GM12864 (cell line): ENCODE results near the gene SPTAN1.

Source experiments
- DNase-seq: peaks from one replicate; pipeline ENCODE4 v3.0.0-alpha.2; 2011; ENCODE audit warnings: low read depth
- H3K4me3 ChIP-seq: 2 replicates; pipeline ENCODE4 v1.5.1; 2011; ENCODE audit warnings: mild to moderate bottlenecking, low read depth, low read length, control low read depth
- CTCF ChIP-seq: IDR thresholded peaks from 2 replicates; pipeline ENCODE4 v1.5.1; 2011; ENCODE audit warnings: low read depth, mild to moderate bottlenecking, moderate library complexity, low read length, control low read depth, inconsistent platforms; ENCODE audit errors: missing control alignments

SPTAN1 gene

GRCh38 chr9:128521956-128522355 lies 30.4 kb upstream of the SPTAN1 start:
- DNase-seq, result no peak
- no peak overlapping the region for H3K4me3 ChIP-seq
- no peak for TF ChIP-seq CTCF

- no peak overlapping the region for H3K4me3 ChIP-seq
- no peak for DNase-seq
- TF ChIP-seq CTCF, result no peak
Measured at GRCh38 chr9:128523199-128523925, 29.0 kb upstream of the SPTAN1 start.

GRCh38 chr9:128526720-128527119 lies 25.7 kb upstream of the SPTAN1 start:
- H3K4me3 ChIP-seq, result no peak overlapping the region
- TF ChIP-seq CTCF, result no peak
- DNase-seq, result no peak

GRCh38 chr9:128528445-128529160 lies 23.8 kb upstream of the SPTAN1 start:
- H3K4me3 ChIP-seq, result no peak overlapping the region
- DNase-seq, result no peak

GRCh38 chr9:128529191-128529590 lies 23.2 kb upstream of the SPTAN1 start:
- no peak for TF ChIP-seq CTCF
- DNase-seq, result no peak
- no peak overlapping the region for H3K4me3 ChIP-seq

More at GRCh38 chr9:128528445-128529160, 23.8 kb upstream of the SPTAN1 start:
- no peak for TF ChIP-seq CTCF

- DNase-seq, result no peak
- H3K4me3 ChIP-seq, result no peak overlapping the region
- no peak for TF ChIP-seq CTCF
Measured at GRCh38 chr9:128532581-128532980, 19.8 kb upstream of the SPTAN1 start.
